ENCODE results near the gene TCEAL3. TPM values are rescaled to one million over a fixed set of nuclear protein-coding genes. Genes with fewer than 3 reads are reported as not detected.
A peak's percentile ranks its signal among the peaks of the same experiment; 100 is the strongest.
"Not testable (repeated sequence)": the region's sequence is repeated elsewhere in the genome, so short reads cannot be mapped to it uniquely, and the experiment has no call there.

Gene TCEAL3
- total and polyA plus RNA-seq, 4 experiments from 2014 or later, result 3.8 to 7.7 (median 6.2) TPM

- H3K4me1 Mint-ChIP-seq, result no peaks in the 10 kb centered on the region
- no peaks in the 10 kb centered on the region for H3K27me3 ChIP-seq (ENCODE audit: insufficient read depth, low read length)
- ChIA-PET CTCF (ENCODE audit: partially characterized antibody) (no interaction called here), POLR2A (ENCODE audit: partially characterized antibody) (no interaction called here)
- no peaks in the 10 kb centered on the region for H3K4me1 ChIP-seq (ENCODE audit: insufficient read depth, low read length)
- H3K4me3 Mint-ChIP-seq, result no peak overlapping the region
- intact Hi-C loops (cut with micrococcal nuclease), result no loop called here
- no peaks in the 10 kb centered on the region for H3K36me3 Mint-ChIP-seq
- H3K4me3 ChIP-seq (ENCODE audit: low read length in 2 of 2), result no peak overlapping the region
- H3K27me3 Mint-ChIP-seq, result peaks cover 0 to 2% of the 10 kb centered on the region in 2 donors
- DNase-seq, result no peak
- H3K9me3 Mint-ChIP-seq, result no peaks in the 10 kb centered on the region
- H3K36me3 ChIP-seq (ENCODE audit: insufficient read depth, low read length), result no peaks in the 10 kb centered on the region
- H3K27ac Mint-ChIP-seq, result no peak overlapping the region
- H3K27ac ChIP-seq (ENCODE audit: low read depth, low read length), result no peak overlapping the region
- H3K9me3 ChIP-seq (ENCODE audit: control insufficient read depth in 1 of 2, low read length in 2 of 2), result no peaks in the 10 kb centered on the region
Measured at GRCh38 chrX:103573202-103573601, 34.6 kb upstream of the TCEAL3 start.

- H3K36me3 Mint-ChIP-seq, result no peaks in the 10 kb centered on the region
- H3K27ac ChIP-seq (ENCODE audit: low read depth, low read length), result no peak overlapping the region
- intact Hi-C loops (cut with micrococcal nuclease), result no loop called here
- no peaks in the 10 kb centered on the region for H3K27me3 ChIP-seq (ENCODE audit: insufficient read depth, low read length)
- H3K4me1 Mint-ChIP-seq, result peaks cover 6 to 11% (median 6%) of the 10 kb centered on the region in 4 donors
- H3K4me3 ChIP-seq (ENCODE audit: low read length in 2 of 2), result no peak overlapping the region
- H3K4me3 Mint-ChIP-seq, result peak overlapping the region in 7 of 8 donors; percentile 29 to 67 (median 49)
- no peak for DNase-seq
- CTCF ChIA-PET (ENCODE audit: partially characterized antibody), result no interaction called here
- no peak overlapping the region for H3K27ac Mint-ChIP-seq
- POLR2A ChIA-PET (ENCODE audit: partially characterized antibody), result no interaction called here
- H3K9me3 ChIP-seq (ENCODE audit: control insufficient read depth in 1 of 2, low read length in 2 of 2), result no peaks in the 10 kb centered on the region
- no peaks in the 10 kb centered on the region for H3K36me3 ChIP-seq (ENCODE audit: insufficient read depth, low read length)
- no peaks in the 10 kb centered on the region for H3K4me1 ChIP-seq (ENCODE audit: insufficient read depth, low read length)
- peaks cover 0 to 1% of the 10 kb centered on the region in 2 donors for H3K27me3 Mint-ChIP-seq
- peaks cover 0 to 9% (median 0%) of the 10 kb centered on the region in 8 donors for H3K9me3 Mint-ChIP-seq
Measured at GRCh38 chrX:103584596-103584995, 23.2 kb upstream of the TCEAL3 start.

- H3K36me3 Mint-ChIP-seq, result no peaks in the 10 kb centered on the region
- Histone ChIP-seq H3K36me3 (ENCODE audit: insufficient read depth, low read length) (no peaks in the 10 kb centered on the region), H3K4me3 (ENCODE audit: low read length in 2 of 2) (peak within 1 kb of the TSS in 1 of 2 donors; percentile 53), H3K27ac (ENCODE audit: low read depth, low read length) (peak within 1 kb of the TSS; percentile 26), H3K4me1 (ENCODE audit: insufficient read depth, low read length) (peaks cover 4% of the 10 kb centered on the region), H3K27me3 (ENCODE audit: insufficient read depth, low read length) (no peaks in the 10 kb centered on the region), H3K9me3 (ENCODE audit: control insufficient read depth in 1 of 2, low read length in 2 of 2) (no peaks in the 10 kb centered on the region)
- POLR2A ChIA-PET (ENCODE audit: partially characterized antibody), result no interaction called here
- intact Hi-C loops (cut with micrococcal nuclease), result loop anchor here (1.0 kb wide), 1 partner anchor 101 kb away; the partner anchor contains the start of gene MORF4L2
- H3K4me1 Mint-ChIP-seq, result peaks cover 9 to 15% (median 9%) of the 10 kb centered on the region in 4 donors
- CTCF ChIA-PET (ENCODE audit: partially characterized antibody), result interaction anchor here (0.6 kb wide), 1 partner anchor 44 kb away, joined by 3 read pairs; no protein-coding TSS in a partner anchor
- peak within 1 kb of the TSS; percentile 18 to 87 (median 81) for H3K27ac Mint-ChIP-seq
- H3K4me3 Mint-ChIP-seq, result peak within 1 kb of the TSS; percentile 86 to 93 (median 91)
- H3K9me3 Mint-ChIP-seq, result peaks cover 0 to 9% (median 0%) of the 10 kb centered on the region in 8 donors
- peak in 3 of 5 donors; percentile 4 to 20 (median 13) for DNase-seq
- peaks cover 0 to under 1% of the 10 kb centered on the region in 2 donors for H3K27me3 Mint-ChIP-seq
Measured at GRCh38 chrX:103585411-103586313, 22.1 kb upstream of the TCEAL3 start, which contains the start of gene TCEAL4. Gene TCEAL4 (plus strand): TSS chrX:103585515. CDS start chrX:103586676, 1,161 bp downstream.

- Histone ChIP-seq H3K36me3 (ENCODE audit: insufficient read depth, low read length) (no peaks in the 10 kb centered on the region), H3K4me3 (ENCODE audit: low read length in 2 of 2) (peak overlapping the region in 1 of 2 donors; percentile 53), H3K27me3 (ENCODE audit: insufficient read depth, low read length) (no peaks in the 10 kb centered on the region), H3K4me1 (ENCODE audit: insufficient read depth, low read length) (peaks cover 4% of the 10 kb centered on the region), H3K9me3 (ENCODE audit: control insufficient read depth in 1 of 2, low read length in 2 of 2) (no peaks in the 10 kb centered on the region), H3K27ac (ENCODE audit: low read depth, low read length) (no peak overlapping the region)
- Mint-ChIP-seq H3K4me1 (peaks cover 9 to 17% (median 10%) of the 10 kb centered on the region in 4 donors), H3K27ac (peak overlapping the region in 4 of 7 donors; percentile 4 to 72 (median 44)), H3K9me3 (peaks cover 0 to 9% (median 0%) of the 10 kb centered on the region in 8 donors), H3K36me3 (no peaks in the 10 kb centered on the region), H3K27me3 (no peaks in the 10 kb centered on the region), H3K4me3 (peak overlapping the region; percentile 86 to 93 (median 91))
- ChIA-PET POLR2A (ENCODE audit: partially characterized antibody) (no interaction called here), CTCF (ENCODE audit: partially characterized antibody) (no interaction called here)
- intact Hi-C loops (cut with micrococcal nuclease), result loop anchor here (1.0 kb wide), 1 partner anchor 100 kb away; the partner anchor contains the start of gene MORF4L2
- DNase-seq, result no peak
Measured at GRCh38 chrX:103586314-103586646, 21.5 kb upstream of the TCEAL3 start.

- Mint-ChIP-seq H3K9me3 (peaks cover 0 to 9% (median 0%) of the 10 kb centered on the region in 8 donors), H3K36me3 (no peaks in the 10 kb centered on the region), H3K27me3 (no peaks in the 10 kb centered on the region), H3K27ac (peak overlapping the region in 4 of 7 donors; percentile 3 to 69 (median 33)), H3K4me3 (peak overlapping the region; percentile 4 to 93 (median 90)), H3K4me1 (peaks cover 9 to 17% (median 10%) of the 10 kb centered on the region in 4 donors)
- Histone ChIP-seq H3K9me3 (ENCODE audit: control insufficient read depth in 1 of 2, low read length in 2 of 2) (no peaks in the 10 kb centered on the region), H3K27me3 (ENCODE audit: insufficient read depth, low read length) (no peaks in the 10 kb centered on the region), H3K4me1 (ENCODE audit: insufficient read depth, low read length) (peaks cover 4% of the 10 kb centered on the region), H3K27ac (ENCODE audit: low read depth, low read length) (no peak overlapping the region), H3K36me3 (ENCODE audit: insufficient read depth, low read length) (no peaks in the 10 kb centered on the region), H3K4me3 (ENCODE audit: low read length in 2 of 2) (no peak overlapping the region)
- POLR2A ChIA-PET (ENCODE audit: partially characterized antibody), result no interaction called here
- intact Hi-C loops (cut with micrococcal nuclease), result loop anchor here (1.0 kb wide), 1 partner anchor 100 kb away; the partner anchor contains the start of gene MORF4L2
- CTCF ChIA-PET (ENCODE audit: partially characterized antibody), result no interaction called here
- DNase-seq, result no peak
Measured at GRCh38 chrX:103586659-103587058, 21.1 kb upstream of the TCEAL3 start.

- H3K27me3 ChIP-seq (ENCODE audit: insufficient read depth, low read length); H3K4me3 Mint-ChIP-seq; H3K36me3 Mint-ChIP-seq; H3K9me3 Mint-ChIP-seq; intact Hi-C loops (cut with micrococcal nuclease); H3K4me1 Mint-ChIP-seq; H3K4me1 ChIP-seq (ENCODE audit: insufficient read depth, low read length); H3K27me3 Mint-ChIP-seq; DNase-seq; H3K27ac ChIP-seq (ENCODE audit: low read depth, low read length); H3K27ac Mint-ChIP-seq; H3K4me3 ChIP-seq (ENCODE audit: low read length in 2 of 2); POLR2A ChIA-PET (ENCODE audit: partially characterized antibody); H3K36me3 ChIP-seq (ENCODE audit: insufficient read depth, low read length); CTCF ChIA-PET (ENCODE audit: partially characterized antibody); H3K9me3 ChIP-seq (ENCODE audit: control insufficient read depth in 1 of 2, low read length in 2 of 2): not testable (repeated sequence)
Measured at GRCh38 chrX:103592295-103592694, 15.5 kb upstream of the TCEAL3 start.

- H3K4me3 Mint-ChIP-seq; H3K4me1 Mint-ChIP-seq; H3K27me3 Mint-ChIP-seq; H3K27me3 ChIP-seq (ENCODE audit: insufficient read depth, low read length); H3K36me3 ChIP-seq (ENCODE audit: insufficient read depth, low read length); H3K4me3 ChIP-seq (ENCODE audit: low read length in 2 of 2); intact Hi-C loops (cut with micrococcal nuclease); POLR2A ChIA-PET (ENCODE audit: partially characterized antibody); DNase-seq; H3K36me3 Mint-ChIP-seq; H3K4me1 ChIP-seq (ENCODE audit: insufficient read depth, low read length); H3K9me3 ChIP-seq (ENCODE audit: control insufficient read depth in 1 of 2, low read length in 2 of 2); H3K9me3 Mint-ChIP-seq; H3K27ac ChIP-seq (ENCODE audit: low read depth, low read length); CTCF ChIA-PET (ENCODE audit: partially characterized antibody): not testable (repeated sequence)
- H3K27ac Mint-ChIP-seq, result peak overlapping the region in 1 of 7 donors; percentile 53
Measured at GRCh38 chrX:103595202-103595601, 12.6 kb upstream of the TCEAL3 start.
